Stomach (tissue), 9 donors: Measurements from ENCODE around the gene DLG2. TPM values are rescaled to one million over a fixed set of nuclear protein-coding genes. Genes with fewer than 3 reads are reported as not detected.

Source experiments
- DNase-seq, 2 donors: peaks; one replicate each; pipeline versions ENCODE4 v3.0.0 to v3.0.0-alpha.2; 2013 to 2019
- H3K27ac ChIP-seq, 5 donors: fragments of 200-600 bp in 4 of 5; sonication (generic) in 4 of 5; one replicate each; pipeline ENCODE4 v1.5.1; 2013 to 2019; ENCODE audit warnings: mild to moderate bottlenecking in 1 of 5, moderate library complexity in 1 of 5
- H3K27me3 ChIP-seq, 3 donors: fragments of 200-600 bp; sonication (generic); one replicate each; pipeline ENCODE4 v1.5.1; 2017 to 2019; ENCODE audit warnings: mixed run types in 1 of 3
- H3K36me3 ChIP-seq, 4 donors: fragments of 200-600 bp; sonication (generic); 1 replicate in 3 of 4; 2 replicates in 1 of 4; pipeline ENCODE4 v1.5.1; 2016 to 2019
- H3K4me1 ChIP-seq, 4 donors: fragments of 200-600 bp; sonication (generic); one replicate each; pipeline ENCODE4 v1.5.1; 2016 to 2019
- H3K4me3 ChIP-seq, 4 donors: fragments of 200-600 bp; sonication (generic) in 3 of 4; one replicate each; pipeline ENCODE4 v1.5.1; 2016 to 2019; ENCODE audit warnings: mild to moderate bottlenecking in 1 of 4
- H3K9me3 ChIP-seq, 4 donors: fragments of 200-600 bp; sonication (generic); one replicate each; pipeline ENCODE4 v1.5.1; 2016 to 2019
- CTCF ChIP-seq, 7 experiments: fragments of 450-650 bp in 4 of 7; fragments of 200-600 bp in 3 of 7; sonication (generic) in 3 of 7; IDR thresholded peaks; one replicate each; pipeline ENCODE4 v1.5.1; 2016 to 2019; ENCODE audit warnings: antibody characterized with exemption in 7 of 7, control low read depth in 2 of 7, mild to moderate bottlenecking in 1 of 7
- EP300 ChIP-seq: sonication (generic); formaldehyde crosslinking; IDR thresholded peaks from one replicate; pipeline ENCODE4 v1.6.1; 2017; ENCODE audit warnings: antibody characterized with exemption
- POLR2A ChIP-seq, 4 donors: fragments of 450-650 bp; IDR thresholded peaks; one replicate each; pipeline ENCODE4 v1.6.1; 2016; ENCODE audit warnings: antibody characterized with exemption in 4 of 4, control low read depth in 2 of 4, mild to moderate bottlenecking in 1 of 4, moderate library complexity in 1 of 4
- POLR2AphosphoS5 ChIP-seq, 3 donors: sonication (generic); formaldehyde crosslinking; IDR thresholded peaks; one replicate each; pipeline ENCODE4 v1.6.1; 2016; ENCODE audit warnings: antibody characterized with exemption in 3 of 3
- WGBS, 5 donors: extraction: QIAGEN DNeasy Blood & Tissue Kit in 3 of 5; methylation state at CpG; one replicate each; pipeline versions ENCODE4 v1.1.5 to v1.1.7; 2013 to 2018; 5-methylcytosine and 5-hydroxymethylcytosine counted together
- intact Hi-C: fragments of 100-400 bp; cut with DNase I; formaldehyde crosslinking; loops from one replicate; pipeline ENCODE4 v1.15.1; 2023; ENCODE audit warnings: low total_unique reads
- polyA plus RNA-seq, 3 donors: library from polyadenylated mRNA; stranded (reverse); fragments of 200-250 nt; gene quantifications; one replicate each; pipeline ENCODE4 v1.2.3, GENCODE V29; 2013
- total RNA-seq, 5 donors: library from RNA; depleted of rRNA; stranded (reverse); fragments of >200 nt; gene quantifications; one replicate each; pipeline versions ENCODE4 v1.1.0 to v1.2.3, GENCODE V29; 2014 to 2016
- donor health status: healthy with polysubstance abuse.
- donor health status: Bipolar disorder and iron deficiency.
- donor health status: healthy.

Gene DLG2
- total and polyA plus RNA-seq, 8 donors, result 1.3 to 19.1 (median 3.5) TPM

DNA sequence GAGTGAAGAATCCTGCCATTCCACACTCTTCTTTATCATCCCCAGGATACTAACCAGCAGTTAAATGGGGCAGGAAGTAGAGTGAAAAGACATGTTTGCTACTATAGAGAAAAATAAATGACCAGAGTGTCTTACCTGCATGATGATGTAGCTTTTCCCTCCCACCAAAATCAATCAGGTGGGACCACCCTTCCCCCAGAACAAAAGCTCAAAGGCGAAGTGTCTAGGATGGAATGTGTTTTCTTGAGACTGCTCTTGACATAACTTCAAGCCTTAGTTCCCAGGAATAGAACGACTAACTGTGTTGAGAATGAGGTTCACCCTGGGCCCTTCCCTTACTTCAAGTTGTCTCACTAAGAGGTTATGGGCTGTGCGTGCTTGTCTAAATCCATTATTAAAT is 2001.8 kb downstream of the DLG2 start:
- 84 to 93% (median 87%) methylated on average over 3 of the region's 3 CpGs for WGBS, 5 donors
- H3K4me1 ChIP-seq, result no peaks in the 10 kb centered on the region
- intact Hi-C loops, result no loop called here
- H3K9me3 ChIP-seq, result no peaks in the 10 kb centered on the region
- H3K36me3 ChIP-seq, result no peaks in the 10 kb centered on the region
- TF ChIP-seq POLR2AphosphoS5 (IDR thresholded peaks at IDR 0.05) (no peak), EP300 (no peak), POLR2A (IDR thresholded peaks at IDR 0.05) (no peak), CTCF (IDR thresholded peaks at IDR 0.05) (no peak)
- no peak overlapping the region for H3K4me3 ChIP-seq
- H3K27ac ChIP-seq, result no peak overlapping the region
- no peak for DNase-seq
- H3K27me3 ChIP-seq, result no peaks in the 10 kb centered on the region

- H3K27ac ChIP-seq, result no peak overlapping the region
- no peaks in the 10 kb centered on the region for H3K9me3 ChIP-seq
- H3K4me3 ChIP-seq, result no peak overlapping the region
- no peaks in the 10 kb centered on the region for H3K36me3 ChIP-seq
- no peaks in the 10 kb centered on the region for H3K27me3 ChIP-seq
- intact Hi-C loops, result no loop called here
- TF ChIP-seq EP300 (no peak), POLR2A (IDR thresholded peaks at IDR 0.05) (no peak), POLR2AphosphoS5 (IDR thresholded peaks at IDR 0.05) (no peak), CTCF (IDR thresholded peaks at IDR 0.05) (no peak)
- 66 to 80% (median 72%) methylated on average over 1 of the region's 1 CpG for WGBS, 5 donors
- no peak for DNase-seq
- no peaks in the 10 kb centered on the region for H3K4me1 ChIP-seq
These were observed 2009.5 kb downstream of the DLG2 start for GRCh38 chr11:83617671-83618070.

GRCh38 chr11:83613767-83614121 is 2013.4 kb downstream of the DLG2 start:
- Histone ChIP-seq H3K9me3 (no peaks in the 10 kb centered on the region), H3K4me3 (no peak overlapping the region), H3K4me1 (no peaks in the 10 kb centered on the region), H3K36me3 (no peaks in the 10 kb centered on the region), H3K27ac (no peak overlapping the region), H3K27me3 (no peaks in the 10 kb centered on the region)
- intact Hi-C loops, result no loop called here
- no peak for DNase-seq
- WGBS, 5 donors, result 20 to 39% (median 23%) methylated on average over 2 of the region's 2 CpGs
- TF ChIP-seq CTCF (IDR thresholded peaks at IDR 0.05), result no peak
- no peak for TF ChIP-seq POLR2A (IDR thresholded peaks at IDR 0.05)
- no peak for TF ChIP-seq EP300
- no peak for TF ChIP-seq POLR2AphosphoS5 (IDR thresholded peaks at IDR 0.05)

DNA sequence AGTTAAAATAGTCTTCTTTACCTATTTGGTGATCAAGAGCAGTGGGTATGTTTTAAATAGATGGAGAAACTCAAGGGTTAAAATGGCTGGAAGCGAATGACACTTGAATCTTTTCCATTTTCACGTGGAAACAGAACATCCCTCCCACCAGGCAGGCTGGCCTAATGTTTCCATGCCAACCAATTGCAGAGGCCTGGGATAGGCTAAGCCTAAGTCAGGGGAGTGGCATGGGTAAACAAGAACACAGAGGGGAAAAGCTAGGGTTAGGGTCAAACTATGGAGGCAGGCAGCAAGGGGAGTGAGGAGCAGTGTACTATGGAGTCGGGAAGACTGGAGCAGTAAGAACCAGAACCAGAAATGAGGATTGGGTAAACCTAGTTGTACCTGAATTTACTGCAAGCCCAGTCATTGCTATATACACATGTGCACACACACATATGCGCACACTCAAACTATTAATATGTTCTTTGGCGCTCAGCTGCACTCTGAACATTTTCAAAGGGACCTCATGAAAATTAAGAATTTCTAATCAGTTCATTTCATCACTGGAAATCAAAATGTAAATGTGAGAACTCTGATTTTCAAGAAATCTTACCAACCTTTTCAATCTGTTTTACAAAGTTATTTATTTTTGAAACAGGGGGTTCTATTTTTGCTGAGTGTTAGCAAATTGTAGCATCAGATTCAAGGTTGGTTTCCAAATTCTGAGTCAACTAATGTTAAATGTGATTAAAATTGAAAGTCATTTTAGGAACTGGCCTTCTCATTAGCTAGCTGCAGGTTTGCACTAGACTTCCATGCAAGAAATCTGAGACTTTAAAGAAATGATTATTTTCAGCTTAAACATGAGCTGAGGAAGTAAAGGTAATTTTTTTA is 2014.0 kb downstream of the DLG2 start:
- intact Hi-C loops, result no loop called here
- 39 to 58% (median 54%) methylated on average over 5 of the region's 5 CpGs for WGBS, 5 donors

More for the DNA sequence above, 2014.0 kb downstream of the DLG2 start:
- Histone ChIP-seq H3K36me3 (no peaks in the 10 kb centered on the region), H3K4me1 (no peaks in the 10 kb centered on the region), H3K27me3 (no peaks in the 10 kb centered on the region), H3K9me3 (no peaks in the 10 kb centered on the region), H3K4me3 (no peak overlapping the region), H3K27ac (no peak overlapping the region)
- no peak for DNase-seq
- TF ChIP-seq POLR2AphosphoS5 (IDR thresholded peaks at IDR 0.05), result no peak
- no peak for TF ChIP-seq CTCF (IDR thresholded peaks at IDR 0.05)
- TF ChIP-seq EP300, result no peak
- no peak for TF ChIP-seq POLR2A (IDR thresholded peaks at IDR 0.05)
